PC-3 (cell line): ENCODE measurements around the gene MYCT1. TPM values are rescaled to one million over a fixed set of nuclear protein-coding genes. Genes with fewer than 3 reads are reported as not detected.

Experiments
- ATAC-seq: fragments of 200-7000 bp; cut with Tn5 transposase; 2 replicates; pipeline ENCODE4 v1.9.1; 2020; ENCODE audit warnings: mild to moderate bottlenecking, moderate library complexity
- BruUV-seq: library from RNA; stranded (reverse); fragments of 400-500 nt; replicated peaks from 2 replicates; lab custom pipeline; 2021; lab: Mats Ljungman, UMichigan
- CTCF ChIA-PET: fragments of 300-600 bp; sonication (Branson Sonifier 250); formaldehyde crosslinking; loops from one replicate; lab custom pipeline; 2022; ENCODE audit warnings: antibody characterized with exemption; lab: Charles Lee
- POLR2A ChIA-PET: fragments of 300-600 bp; sonication (Branson Sonifier 250); formaldehyde crosslinking; loops from one replicate; lab custom pipeline; 2022; ENCODE audit warnings: antibody characterized with exemption; ENCODE audit not compliant: unreplicated experiment; lab: Charles Lee
- DNase-seq: peaks from one replicate; pipeline ENCODE4 v3.0.0-alpha.2; 2015
- H2AFZ ChIP-seq: fragments of 300-600 bp; sonication (generic); 2 replicates; pipeline ENCODE4 v1.6.0; 2016; ENCODE audit warnings: antibody characterized with exemption, low read length
- H3F3A ChIP-seq: fragments of 300-600 bp; sonication (generic); one replicate; pipeline ENCODE4 v1.6.0; 2017; ENCODE audit warnings: antibody characterized with exemption, low read length, control low read depth, mild to moderate bottlenecking; ENCODE audit not compliant: unreplicated experiment
- H3K27ac ChIP-seq: fragments of 300-600 bp; sonication (generic); 2 replicates; pipeline ENCODE4 v1.5.1; 2016; ENCODE audit warnings: mild to moderate bottlenecking, low read length
- H3K27me3 ChIP-seq: fragments of 300-600 bp; sonication (generic); 2 replicates; pipeline ENCODE4 v1.6.1; 2016; ENCODE audit warnings: low read length, mixed read lengths
- H3K36me3 ChIP-seq: fragments of 300-600 bp; sonication (generic); 2 replicates; pipeline ENCODE4 v1.6.1; 2016; ENCODE audit warnings: low read depth, mixed run types, low read length, mixed read lengths
- H3K4me1 ChIP-seq: fragments of 300-600 bp; sonication (generic); 2 replicates; pipeline ENCODE4 v1.5.1; 2016; ENCODE audit warnings: low read length; ENCODE audit not compliant: insufficient read depth
- H3K4me2 ChIP-seq: fragments of 300-600 bp; sonication (generic); 2 replicates; pipeline ENCODE4 v1.6.0; 2016; ENCODE audit warnings: low read length
- H3K4me3 ChIP-seq: fragments of 300-600 bp; sonication (generic); 2 replicates; pipeline ENCODE4 v1.5.1; 2016; ENCODE audit warnings: mild to moderate bottlenecking, low read length, mixed read lengths
- H3K79me2 ChIP-seq: fragments of 300-600 bp; sonication (generic); 2 replicates; pipeline ENCODE4 v1.6.1; 2017; ENCODE audit warnings: low read length, mixed read lengths
- H3K9ac ChIP-seq: fragments of 300-600 bp; sonication (generic); 2 replicates; pipeline ENCODE4 v1.6.0; 2016; ENCODE audit warnings: mild to moderate bottlenecking, low read length
- H3K9me2 ChIP-seq: fragments of 300-600 bp; sonication (generic); replicated peaks from 2 replicates; pipeline ENCODE4 v1.6.1; 2016; ENCODE audit warnings: mixed run types, low read length, mixed read lengths
- H3K9me3 ChIP-seq: fragments of 300-600 bp; sonication (generic); 2 replicates; pipeline ENCODE4 v1.6.1; 2016; ENCODE audit warnings: low read length, mixed read lengths
- H4K20me1 ChIP-seq: fragments of 300-600 bp; sonication (generic); 2 replicates; pipeline ENCODE4 v1.6.1; 2016; ENCODE audit warnings: low read length, mixed read lengths
- CTCF ChIP-seq: fragments of 300-600 bp; sonication (generic); conservative IDR thresholded peaks from 2 replicates; pipeline ENCODE4 v1.5.1; 2017; ENCODE audit warnings: antibody characterized with exemption, low read depth, mild to moderate bottlenecking, low read length
- EZH2 ChIP-seq: fragments of 300-600 bp; sonication (generic); IDR thresholded peaks from one replicate; pipeline ENCODE4 v1.6.1; 2017; ENCODE audit warnings: antibody characterized with exemption, mild to moderate bottlenecking, low read length; ENCODE audit not compliant: unreplicated experiment
- EZH2phosphoT487 ChIP-seq: fragments of 300-600 bp; sonication (generic); IDR thresholded peaks from 2 replicates; pipeline ENCODE4 v1.6.1; 2018; ENCODE audit warnings: mild to moderate bottlenecking, antibody characterized with exemption, low read length, borderline replicate concordance
- intact Hi-C: fragments of 100-400 bp; cut with micrococcal nuclease; formaldehyde crosslinking; loops from 2 replicates; pipeline ENCODE4 v1.9.0; 2023
- total RNA-seq: library from RNA; depleted of rRNA; stranded (reverse); fragments of >200 nt; gene quantifications from 2 replicates; pipeline ENCODE4 v1.2.3, GENCODE V29; 2014

MYCT1 gene
- total RNA-seq, 1 experiment from 2014 or later, result 0.55 TPM

DNA sequence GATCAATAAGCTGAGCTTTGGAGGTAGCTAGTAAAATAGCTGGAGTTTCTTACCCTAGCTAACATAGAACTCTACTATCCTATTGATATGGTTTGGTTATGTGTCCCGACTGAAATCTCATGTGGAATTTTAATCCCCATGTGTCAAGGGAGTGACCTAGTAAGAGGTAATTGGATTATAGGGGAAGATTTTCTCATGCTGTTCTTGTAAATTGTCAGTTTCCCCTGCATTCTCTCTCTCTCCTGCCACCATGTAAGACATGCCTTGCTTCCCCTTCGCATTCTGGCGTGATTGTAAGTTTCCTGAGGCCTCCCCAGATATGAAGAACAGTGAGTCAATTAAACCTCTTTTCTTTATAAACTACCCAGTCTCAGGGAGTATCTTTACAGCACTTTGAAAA, 35.9 kb upstream of the MYCT1 start:
- no peaks in the 10 kb centered on the region for H3F3A ChIP-seq
- peaks cover 37% of the 10 kb centered on the region for H3K27me3 ChIP-seq
- ChIA-PET POLR2A (no interaction called here), CTCF (no interaction called here)
- H3K4me1 ChIP-seq, result no peaks in the 10 kb centered on the region
- H3K9ac ChIP-seq, result no peak overlapping the region
- no peaks in the 10 kb centered on the region for H3K79me2 ChIP-seq
- no peaks in the 10 kb centered on the region for H3K9me2 ChIP-seq
- H3K27ac ChIP-seq, result no peak overlapping the region
- H3K4me3 ChIP-seq, result no peak overlapping the region
- ATAC-seq (no peak), DNase-seq (no peak)
- BruUV-seq, result no TSS peak
- no peaks in the 10 kb centered on the region for H3K36me3 ChIP-seq
- intact Hi-C loops, result no loop called here
- no peak overlapping the region for H2AFZ ChIP-seq
- H3K9me3 ChIP-seq, result no peaks in the 10 kb centered on the region
- H4K20me1 ChIP-seq, result no peaks in the 10 kb centered on the region
- no peak for TF ChIP-seq CTCF
- no peak for TF ChIP-seq EZH2
- TF ChIP-seq EZH2phosphoT487, result no peak
- no peak overlapping the region for H3K4me2 ChIP-seq

GRCh38 chr6:152669895-152670294, 27.8 kb upstream of the MYCT1 start:
- Histone ChIP-seq H3K9ac (no peak overlapping the region), H3K36me3 (no peaks in the 10 kb centered on the region), H3K4me2 (no peak overlapping the region), H3K9me3 (no peaks in the 10 kb centered on the region), H3F3A (no peaks in the 10 kb centered on the region), H4K20me1 (no peaks in the 10 kb centered on the region), H3K79me2 (no peaks in the 10 kb centered on the region), H3K27me3 (peaks cover 45% of the 10 kb centered on the region), H3K27ac (no peak overlapping the region), H3K4me1 (no peaks in the 10 kb centered on the region), H3K4me3 (no peak overlapping the region), H2AFZ (no peak overlapping the region), H3K9me2 (no peaks in the 10 kb centered on the region)
- CTCF ChIA-PET, result no interaction called here
- no TSS peak for BruUV-seq
- peak; percentile 57 for TF ChIP-seq CTCF
- no peak for TF ChIP-seq EZH2
- no peak for TF ChIP-seq EZH2phosphoT487
- intact Hi-C loops, result loop anchor here (2.0 kb wide), 2 partner anchors 117 to 185 kb away; no protein-coding TSS in a partner anchor
- ATAC-seq (no peak), DNase-seq (peak; percentile 44)
- POLR2A ChIA-PET, result no interaction called here

- Histone ChIP-seq H3F3A (no peaks in the 10 kb centered on the region), H3K9me2 (no peaks in the 10 kb centered on the region), H3K4me3 (no peak overlapping the region), H2AFZ (no peak overlapping the region), H3K27ac (no peak overlapping the region), H3K4me1 (no peaks in the 10 kb centered on the region), H3K9me3 (no peaks in the 10 kb centered on the region), H4K20me1 (no peaks in the 10 kb centered on the region), H3K4me2 (no peak overlapping the region), H3K27me3 (peaks cover 36% of the 10 kb centered on the region), H3K9ac (no peak overlapping the region), H3K79me2 (no peaks in the 10 kb centered on the region), H3K36me3 (no peaks in the 10 kb centered on the region)
- no peak for ATAC-seq
- no peak for DNase-seq
- intact Hi-C loops, result loop anchor here (2.0 kb wide), 2 partner anchors 118 to 186 kb away; no protein-coding TSS in a partner anchor
- ChIA-PET POLR2A (interaction anchor here (0.7 kb wide), 1 partner anchor 29 kb away, joined by 3 read pairs; no protein-coding TSS in a partner anchor), CTCF (no interaction called here)
- no peak for TF ChIP-seq EZH2phosphoT487
- TF ChIP-seq EZH2, result no peak
- no peak for TF ChIP-seq CTCF
- BruUV-seq, result no TSS peak
Measured at GRCh38 chr6:152671171-152671570, 26.5 kb upstream of the MYCT1 start.
